K562 (cell line): ENCODE results near the gene KRTCAP2. TPM values are rescaled to one million over a fixed set of nuclear protein-coding genes. Genes with fewer than 3 reads are reported as not detected.

Source experiments
- CBFA2T3 ChIP-seq: fragments of 450-650 bp; IDR thresholded peaks from 2 replicates; pipeline ENCODE4 v1.6.1; 2017
- CHD2 ChIP-seq: IDR thresholded peaks from 2 replicates; pipeline ENCODE4 v1.6.1; 2011; ENCODE audit warnings: low read depth, low read length
- COPS2 ChIP-seq: fragments of 450-650 bp; conservative IDR thresholded peaks from 2 replicates; pipeline ENCODE4 v1.6.1; 2016; ENCODE audit warnings: mild to moderate bottlenecking, moderate library complexity
- CREB1 ChIP-seq, 2 experiments: sonication (generic) in 1 of 2; formaldehyde crosslinking in 1 of 2; IDR thresholded peaks; 2 replicates each; pipeline versions ENCODE4 v1.6.1 to v1.8.0; 2012 to 2022; ENCODE audit warnings: inconsistent platforms in 1 of 2, mild to moderate bottlenecking in 1 of 2, missing genetic modification reagents in 1 of 2, moderate library complexity in 1 of 2
- CTBP1 ChIP-seq: fragments of 450-650 bp; IDR thresholded peaks from 2 replicates; pipeline ENCODE4 v1.6.1; 2016; ENCODE audit warnings: borderline replicate concordance
- FOSL1 ChIP-seq: fragments of 200-800 bp; sonication (Bioruptor generic); conservative IDR thresholded peaks from 2 replicates; pipeline ENCODE4 v1.6.1; 2016; ENCODE audit warnings: missing genetic modification characterization, missing compliant biosample characterization
- HDAC1 ChIP-seq, 2 experiments: fragments of 450-650 bp; IDR thresholded peaks; 2 replicates each; pipeline ENCODE4 v1.6.1; 2016 to 2017; ENCODE audit warnings: inconsistent platforms in 1 of 2, mild to moderate bottlenecking in 1 of 2, moderate library complexity in 1 of 2
- HOMEZ ChIP-seq: fragments of 250-450 bp; sonication (Bioruptor Pico); IDR thresholded peaks from 2 replicates; pipeline ENCODE4 v1.4.0; 2020; ENCODE audit warnings: mild to moderate bottlenecking, moderate library complexity
- MAFK ChIP-seq: IDR thresholded peaks from 2 replicates; pipeline ENCODE4 v1.6.1; 2011; ENCODE audit warnings: low read length, improper control_type of control experiment
- MCM3 ChIP-seq: fragments of 450-650 bp; IDR thresholded peaks from 2 replicates; pipeline ENCODE4 v1.6.1; 2016
- MLX ChIP-seq, 2 experiments: fragments of 450-650 bp in 1 of 2; sonication (generic) in 1 of 2; formaldehyde crosslinking; conservative IDR thresholded peaks; 2 replicates each; pipeline versions ENCODE4 v1.4.0 to v1.8.1; 2020 to 2022; ENCODE audit warnings: mild to moderate bottlenecking in 1 of 2, missing genetic modification reagents in 1 of 2
- MYC ChIP-seq, 2 experiments: fragments of 250-450 bp in 1 of 2; sonication (Bioruptor Pico) in 1 of 2; IDR thresholded peaks; 2 replicates each; pipeline versions ENCODE4 v1.5.1 to v1.6.1; 2012 to 2021; ENCODE audit warnings: low read depth in 2 of 2, borderline replicate concordance in 1 of 2, improper control_type of control experiment in 1 of 2, low read length in 1 of 2, mild to moderate bottlenecking in 1 of 2, moderate library complexity in 1 of 2
- NFE2 ChIP-seq: IDR thresholded peaks from 2 replicates; pipeline ENCODE4 v1.6.1; 2014; ENCODE audit warnings: antibody characterized with exemption, low read depth
- NFYB ChIP-seq: IDR thresholded peaks from 2 replicates; pipeline ENCODE4 v1.6.1; 2011; ENCODE audit warnings: mild to moderate bottlenecking, moderate library complexity; ENCODE audit not compliant: insufficient read length; ENCODE audit errors: extremely low read depth
- NONO ChIP-seq, 2 experiments: fragments of 200-400 bp in 1 of 2; fragments of 450-650 bp in 1 of 2; formaldehyde crosslinking in 1 of 2; IDR thresholded peaks; 2 replicates each; pipeline ENCODE4 v1.6.1; 2017; ENCODE audit warnings: low read depth in 2 of 2, mild to moderate bottlenecking in 2 of 2, moderate library complexity in 2 of 2, low read length in 1 of 2
- NR2C2 ChIP-seq, 2 experiments: fragments of 200-800 bp in 1 of 2; sonication (Bioruptor generic) in 1 of 2; sonication (generic) in 1 of 2; formaldehyde crosslinking in 1 of 2; IDR thresholded peaks; 2 replicates each; pipeline versions ENCODE4 v1.6.1 to v1.8.0; 2016 to 2022; ENCODE audit warnings: mild to moderate bottlenecking in 1 of 2, missing compliant biosample characterization in 1 of 2, missing genetic modification characterization in 1 of 2, missing genetic modification reagents in 1 of 2
- RBM15 ChIP-seq: fragments of 200-400 bp; formaldehyde crosslinking; IDR thresholded peaks from 2 replicates; pipeline ENCODE4 v1.6.1; 2018; ENCODE audit warnings: mild to moderate bottlenecking, low read length, moderate library complexity; ENCODE audit not compliant: insufficient read depth
- SIN3B ChIP-seq: fragments of 450-650 bp; IDR thresholded peaks from 2 replicates; pipeline ENCODE4 v1.6.1; 2017; ENCODE audit warnings: low read depth, mild to moderate bottlenecking, moderate library complexity
- TCFL5 ChIP-seq: fragments of 250-450 bp; sonication (Bioruptor Pico); conservative IDR thresholded peaks from 2 replicates; pipeline ENCODE4 v1.6.1; 2021; ENCODE audit warnings: mild to moderate bottlenecking, moderate library complexity, matching md5 sums
- TSC22D4 ChIP-seq: fragments of 450-650 bp; IDR thresholded peaks from 2 replicates; pipeline ENCODE4 v1.6.1; 2016; ENCODE audit warnings: missing genetic modification characterization, missing biosample characterization, control low read depth
- VEZF1 ChIP-seq: fragments of 200-800 bp; sonication (Bioruptor generic); IDR thresholded peaks from 2 replicates; pipeline ENCODE4 v1.6.1; 2017; ENCODE audit warnings: missing genetic modification characterization, missing compliant biosample characterization
- YBX1 ChIP-seq: fragments of 450-650 bp; IDR thresholded peaks from 2 replicates; pipeline ENCODE4 v1.7.1; 2016; ENCODE audit warnings: mild to moderate bottlenecking
- ZNF197 ChIP-seq: fragments of 200-800 bp; sonication (Bioruptor generic); IDR thresholded peaks from 2 replicates; pipeline ENCODE4 v1.6.1; 2016; ENCODE audit warnings: low read depth, missing genetic modification characterization, missing compliant biosample characterization
- ZNF395 ChIP-seq: fragments of 200-800 bp; sonication (Bioruptor generic); IDR thresholded peaks from 2 replicates; pipeline ENCODE4 v1.6.1; 2017; ENCODE audit warnings: missing genetic modification characterization, missing compliant biosample characterization
- polyA plus RNA-seq, 8 experiments: library from polyadenylated mRNA; depleted of rRNA in 4 of 8; stranded (reverse) in 5 of 8; unstranded in 3 of 8; fragments of >200 nt; fragmentation: Nextera tagmentation in 2 of 8; fragmentation: Illumina TruSeq in 1 of 8; extraction: Ambion mirVana in 2 of 8; extraction: Trizol in 1 of 8; gene quantifications; 2 replicates each; pipeline versions ENCODE4 v1.2.1 to v1.2.3, GENCODE V29; 2011 to 2014; ENCODE audit warnings: inconsistent platforms in 1 of 8, missing spikeins in 1 of 8
- total RNA-seq, 7 experiments: library from RNA; depleted of rRNA in 6 of 7; stranded (reverse); fragments of >200 nt in 6 of 7; fragmentation: Illumina TruSeq in 2 of 7; extraction: Trizol in 2 of 7; gene quantifications; 2 replicates each; pipeline versions ENCODE4 v1.2.1 to v1.2.3, GENCODE V29; 2011 to 2021; ENCODE audit warnings: low replicate concordance in 1 of 7

KRTCAP2 gene
- total and polyA plus RNA-seq, 9 of the 15 experiments (the other 6 are each of a cell fraction or from before 2014, with no cell fraction given): 126 to 436 (median 244) TPM

- TF ChIP-seq COPS2: no peak
- TF ChIP-seq MCM3: no peak
- peak; percentile 74; the same call in 1 of the 2 replicates for TF ChIP-seq VEZF1 (CRISPR knock-in tag)
- TF ChIP-seq NFE2: 0 out of 2 replicates have a peak, but pooled peaks have one; percentile 51
- TF ChIP-seq CHD2: no peak; the same call in 1 of the 2 replicates
- no peak for TF ChIP-seq NONO (IDR thresholded peaks at IDR 0.05; ENCODE audit: low read depth in 2 of 2, low read length in 1 of 2)
- no peak for TF ChIP-seq ZNF395
- peak; percentile 84 for TF ChIP-seq FOSL1 (tag)
- no peak for TF ChIP-seq TSC22D4 (tag)
- no peak for TF ChIP-seq ZNF197 (CRISPR knock-in tag)
- peak; percentile 69 for TF ChIP-seq MYC (IDR thresholded peaks at IDR 0.05; ENCODE audit: low read depth, low read length)
- no peak for TF ChIP-seq MYC (CRISPR knock-in tag; IDR thresholded peaks at IDR 0.05; ENCODE audit: borderline replicate concordance, low read depth)
- peak; percentile 27; the same call in 1 of the 2 replicates for TF ChIP-seq MAFK
- peak; percentile 41 for TF ChIP-seq CTBP1
- TF ChIP-seq RBM15: no peak
- TF ChIP-seq CBFA2T3: peak; percentile 39
- TF ChIP-seq HDAC1 (IDR thresholded peaks at IDR 0.05): peak in 1 of 2 experiments; percentile 87; a peak in 2 of 4 replicates
- TF ChIP-seq HOMEZ (CRISPR knock-in tag): no peak
- TF ChIP-seq NFYB: no peak
- no peak for TF ChIP-seq MLX (CRISPR knock-in tag; conservative IDR thresholded peaks at IDR 0.05)
- TF ChIP-seq NR2C2 (CRISPR knock-in tag; IDR thresholded peaks at IDR 0.05): no peak
- peak; percentile 95 for TF ChIP-seq NR2C2 (tag; IDR thresholded peaks at IDR 0.05)
- no peak for TF ChIP-seq TCFL5 (CRISPR knock-in tag)
- peak; percentile 76 for TF ChIP-seq CREB1 (IDR thresholded peaks at IDR 0.05)
- peak; percentile 59; the same call in 1 of the 2 replicates for TF ChIP-seq CREB1 (CRISPR knock-in tag; IDR thresholded peaks at IDR 0.05)
- no peak for TF ChIP-seq YBX1
- TF ChIP-seq SIN3B: no peak
These were observed 38.2 kb downstream of the KRTCAP2 start (continued) for GRCh38 chr1:155134880-155135414.
